Activated T-cell treated with anti-CD3 and anti-CD28 coated beads, Interleukin-2, amount 50 U/mL, for 48 hours (primary cell): Measurements from ENCODE around the gene DSTYK.
A peak's percentile ranks its signal among the peaks of the same experiment; 100 is the strongest.
"Not testable (repeated sequence)": the region's sequence is repeated elsewhere in the genome, so short reads cannot be mapped to it uniquely, and the experiment has no call there.

Source experiments
- DNase-seq, 2 experiments: peaks; one replicate each; pipeline ENCODE4 v3.0.0-alpha.2; 2020

Gene DSTYK

DNA sequence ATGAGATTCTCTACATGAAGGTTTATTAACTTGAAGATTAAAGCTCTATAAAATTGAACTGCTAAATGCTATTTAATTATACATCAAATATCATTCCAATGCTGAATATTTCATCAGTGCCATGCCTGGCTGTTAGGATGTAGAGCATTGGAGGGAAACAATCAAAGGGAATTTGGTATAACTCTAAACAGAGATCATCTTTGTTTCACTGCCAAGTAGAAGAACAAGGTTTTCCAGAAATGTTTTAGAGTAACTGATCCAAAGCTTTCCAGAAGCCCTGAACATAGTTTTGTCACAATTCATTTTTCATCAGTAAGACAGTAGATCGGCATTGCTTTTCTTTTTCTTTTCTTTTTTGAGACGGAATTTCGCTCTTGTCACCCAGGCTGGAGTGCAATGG is 5.9 kb upstream of the DSTYK start:
- DNase-seq = no peak

GRCh38 chr1:205216588-205216987 is 5.1 kb upstream of the DSTYK start:
- no peak for DNase-seq

- DNase-seq = no peak
Measured at GRCh38 chr1:205214756-205215155, 3.3 kb upstream of the DSTYK start.

- no peak for DNase-seq
Measured at GRCh38 chr1:205211839-205212536, 486 bp upstream of the DSTYK start.

GRCh38 chr1:205210756-205211168 is 740 bp downstream of the DSTYK start:
- peak in 1 of 2 experiments; percentile 45 for DNase-seq

DNA sequence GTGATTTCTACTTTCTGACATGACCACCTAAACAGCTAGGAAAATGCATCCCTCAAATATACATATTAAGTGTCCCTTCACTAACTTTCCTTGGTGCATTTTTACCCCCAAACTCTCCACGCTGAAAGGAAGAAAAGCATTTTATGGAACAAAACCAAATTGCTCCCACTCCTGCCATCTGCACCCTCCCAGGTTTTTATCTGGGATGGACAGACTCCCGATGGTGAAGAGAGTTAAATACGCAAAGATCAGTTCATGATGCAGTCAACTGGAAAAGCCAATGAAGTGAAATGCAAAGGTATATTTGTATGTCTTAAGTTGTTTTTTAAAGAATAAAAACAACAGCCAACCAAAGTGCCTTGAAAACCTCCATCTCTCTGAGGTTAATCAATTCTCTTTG is 2.7 kb downstream of the DSTYK start:
- DNase-seq = no peak

DNA sequence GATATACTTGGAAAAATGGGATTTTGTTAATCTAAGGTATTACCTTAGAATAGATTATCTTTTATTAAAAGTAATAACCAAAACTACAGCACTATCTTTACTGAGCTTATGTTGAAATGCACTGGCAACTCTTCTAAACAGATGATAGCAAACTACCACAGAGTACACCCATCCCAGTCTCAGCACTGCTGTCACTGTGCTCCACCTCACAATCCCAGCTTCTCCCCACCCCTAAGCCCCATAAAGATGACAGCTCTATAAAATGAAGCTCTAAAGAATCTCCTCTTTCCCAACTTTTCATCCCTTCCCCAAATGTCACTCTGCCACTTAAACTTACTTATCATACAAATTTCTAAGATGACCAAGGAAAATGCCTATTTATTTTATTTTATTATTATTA is 6.4 kb downstream of the DSTYK start:
- no peak for DNase-seq

DNA sequence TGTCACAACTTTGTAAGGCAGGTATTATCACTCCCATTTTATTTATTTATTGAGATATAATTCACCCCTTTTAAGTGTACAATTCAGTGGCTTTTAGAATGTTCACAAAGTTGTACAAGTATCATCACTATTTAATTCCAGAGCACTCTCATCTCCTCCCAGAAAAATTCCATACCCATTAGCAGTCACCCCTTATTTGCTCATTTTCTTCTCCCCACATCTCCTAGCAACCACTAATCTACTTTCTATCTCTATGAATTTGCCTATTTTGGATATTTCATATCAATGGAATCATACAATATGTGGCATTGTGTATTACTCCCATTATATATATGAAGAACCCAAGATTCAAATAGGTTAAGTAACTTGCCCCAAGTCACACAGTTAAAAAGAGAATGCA is 7.0 kb downstream of the DSTYK start:
- no peak for DNase-seq

DNA sequence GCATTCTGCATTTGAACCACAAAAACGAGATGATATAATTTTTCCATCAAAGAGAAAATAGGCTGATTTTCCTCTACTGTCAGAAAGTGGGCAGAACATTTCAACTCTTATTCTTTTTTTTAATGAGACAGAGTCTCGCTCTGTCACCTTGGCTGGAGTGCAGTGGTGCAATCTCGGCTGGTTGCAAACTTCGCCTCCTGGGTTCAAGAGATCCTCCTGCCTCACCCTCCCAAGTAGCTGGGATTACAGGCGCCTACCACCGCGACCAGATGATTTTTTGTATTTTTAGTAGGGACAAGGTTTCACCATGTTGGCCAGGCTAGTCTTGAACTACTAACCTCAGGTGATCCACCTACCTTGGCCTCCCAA is 11.6 kb downstream of the DSTYK start:
- peak; percentile 44 to 47 for DNase-seq

DNA sequence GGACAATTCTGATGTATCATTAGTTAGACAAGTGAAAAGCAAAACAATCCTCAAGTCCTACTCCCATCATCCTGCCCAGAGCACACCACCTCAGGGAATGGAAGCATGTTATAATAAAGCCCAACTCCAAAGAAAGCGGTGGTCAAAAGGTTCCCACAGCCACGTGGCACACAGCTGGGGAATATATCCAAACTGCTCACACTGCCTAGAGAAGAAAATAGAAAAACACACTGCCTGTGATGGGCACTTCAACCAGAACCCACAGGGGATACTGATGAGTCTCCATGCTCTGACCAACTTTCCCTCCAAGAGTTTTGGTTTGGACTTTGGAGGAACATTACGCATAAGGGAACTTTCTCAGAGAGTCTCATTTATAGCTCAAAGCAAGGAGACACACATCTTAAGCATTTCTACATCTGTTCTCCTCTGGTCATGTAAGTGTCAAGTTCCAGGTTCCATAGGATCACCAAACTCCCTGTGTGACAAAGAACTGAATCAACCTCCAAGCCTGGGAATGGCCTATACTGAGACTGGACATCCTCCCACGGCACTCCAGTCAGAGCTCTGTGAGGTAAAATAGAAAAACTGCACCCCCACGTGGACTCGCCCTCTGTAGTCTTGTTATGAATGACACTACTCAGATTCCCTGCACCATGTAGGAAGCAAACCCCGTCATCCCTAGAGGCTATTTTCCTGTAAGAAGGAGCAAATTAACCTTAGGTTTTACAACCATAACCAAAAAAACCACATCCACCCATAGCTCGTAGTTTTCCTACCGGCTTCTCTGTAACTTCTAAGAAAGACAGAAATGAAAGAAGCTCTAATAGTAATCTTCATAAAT is 12.2 kb downstream of the DSTYK start:
- DNase-seq = peak; percentile 69 to 72

DNA sequence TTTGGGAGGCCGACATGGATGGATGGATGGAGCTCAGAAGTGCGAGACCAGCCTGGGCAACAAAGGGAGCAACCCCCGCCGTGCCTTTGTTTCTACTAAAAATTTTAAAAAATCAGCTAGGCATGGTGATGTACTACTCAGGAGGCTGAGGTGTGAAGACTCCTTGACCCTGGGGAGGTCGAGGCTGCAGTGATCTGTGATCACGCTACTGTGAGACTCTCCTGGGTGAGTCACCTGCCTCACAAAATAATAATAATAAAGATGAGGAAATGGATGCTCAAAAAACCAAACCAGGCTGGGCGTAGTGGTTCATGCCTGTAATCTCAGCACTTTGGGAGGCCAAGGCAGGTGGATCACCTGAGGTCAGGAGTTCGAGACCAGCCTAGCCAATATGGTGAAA is 19.2 kb downstream of the DSTYK start:
- DNase-seq = no peak

DNA sequence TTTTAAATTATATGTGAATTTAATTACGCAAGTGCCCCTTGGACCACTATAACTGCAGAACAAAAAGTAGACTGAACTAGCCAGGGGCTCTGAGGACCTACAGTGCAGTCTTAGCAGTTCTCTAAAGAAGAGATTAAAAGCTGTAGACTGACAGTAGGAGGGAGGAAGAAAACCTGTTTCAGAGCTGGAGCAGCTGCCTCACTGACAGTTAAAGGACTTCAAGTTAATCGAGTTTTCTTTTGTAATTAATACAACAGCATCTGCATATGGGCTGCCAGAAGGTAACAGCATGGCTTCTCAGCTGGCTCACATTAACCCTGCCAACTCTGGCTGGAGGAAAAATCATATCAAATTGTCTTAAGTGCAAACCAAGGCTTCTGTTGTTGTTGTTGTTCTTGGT is 19.9 kb downstream of the DSTYK start:
- no peak for DNase-seq

DNA sequence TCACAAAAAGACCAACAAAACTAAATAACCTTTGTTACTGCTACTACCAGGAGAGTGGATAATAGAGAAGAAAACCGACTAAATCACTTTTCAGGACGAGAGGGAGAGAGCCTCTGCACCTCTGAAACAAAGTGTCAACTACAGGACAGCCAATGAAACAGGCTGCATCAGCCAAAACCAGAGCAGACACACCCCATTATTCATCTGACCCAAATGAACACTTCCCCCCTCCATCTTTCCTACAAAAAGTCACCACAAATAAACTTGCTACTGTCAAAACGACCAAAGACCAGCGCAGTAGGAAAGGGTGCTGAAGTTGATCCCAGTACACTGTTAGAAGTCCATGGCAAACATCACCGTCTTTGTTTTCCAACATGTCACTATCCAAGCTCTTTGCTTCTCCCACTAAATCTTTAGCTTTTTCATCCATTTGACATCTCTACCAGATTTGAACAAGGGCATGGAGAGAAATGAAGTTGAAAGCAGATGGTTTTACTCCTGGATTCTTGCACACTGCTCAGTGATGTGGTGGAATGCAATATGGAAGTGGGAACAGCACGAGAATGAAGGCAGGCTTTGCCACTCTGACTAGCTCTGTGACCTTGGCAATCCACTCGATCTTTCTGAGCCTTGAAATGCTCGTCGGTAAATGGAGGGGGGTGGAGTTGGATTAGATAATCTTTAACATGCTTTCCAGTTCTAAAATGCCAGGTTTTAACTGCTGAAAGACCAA is 20.5 kb downstream of the DSTYK start:
- DNase-seq = no peak

GRCh38 chr1:205189131-205189530 is 22.4 kb downstream of the DSTYK start:
- DNase-seq = no peak

DNA sequence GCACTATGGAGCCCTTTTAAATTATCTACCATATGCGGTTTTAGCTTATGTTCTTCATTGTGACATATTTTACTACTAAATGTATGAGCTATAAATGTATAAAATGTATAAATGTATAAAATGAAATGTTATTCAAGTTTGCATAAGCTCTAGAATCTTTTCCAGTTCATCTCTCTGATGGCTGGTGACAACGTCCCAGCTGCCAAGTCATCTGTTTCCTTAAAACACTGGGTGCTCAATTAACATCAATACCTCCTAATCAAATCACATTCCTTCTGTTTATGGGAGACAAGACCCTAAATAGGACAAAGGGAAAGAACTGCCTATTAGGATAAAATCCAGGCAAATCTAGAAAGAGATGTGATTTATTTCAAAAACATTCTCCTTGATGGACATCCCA is 22.9 kb downstream of the DSTYK start:
- no peak for DNase-seq

GRCh38 chr1:205188098-205188497 is 23.4 kb downstream of the DSTYK start:
- no peak for DNase-seq

DNA sequence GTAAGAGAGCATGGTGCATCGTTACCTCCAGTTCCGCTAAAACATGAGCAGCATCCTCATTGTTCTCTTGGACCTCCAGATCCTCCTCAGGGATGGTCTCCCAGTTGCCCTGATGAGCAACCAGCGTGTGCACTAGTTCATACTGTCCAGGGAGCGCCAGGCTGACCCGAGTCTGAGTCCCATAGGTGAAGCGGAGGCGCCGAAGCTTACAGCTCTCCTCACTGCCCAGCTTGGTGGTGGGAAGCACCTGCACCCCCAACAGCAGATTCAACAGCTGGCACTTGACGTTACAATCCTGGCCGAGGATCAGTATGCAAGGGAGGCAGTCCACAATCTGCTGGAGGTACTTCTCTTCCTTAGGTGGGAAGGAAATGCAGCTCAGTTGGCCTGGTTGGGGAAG is 24.1 kb downstream of the DSTYK start:
- DNase-seq = no peak

DNA sequence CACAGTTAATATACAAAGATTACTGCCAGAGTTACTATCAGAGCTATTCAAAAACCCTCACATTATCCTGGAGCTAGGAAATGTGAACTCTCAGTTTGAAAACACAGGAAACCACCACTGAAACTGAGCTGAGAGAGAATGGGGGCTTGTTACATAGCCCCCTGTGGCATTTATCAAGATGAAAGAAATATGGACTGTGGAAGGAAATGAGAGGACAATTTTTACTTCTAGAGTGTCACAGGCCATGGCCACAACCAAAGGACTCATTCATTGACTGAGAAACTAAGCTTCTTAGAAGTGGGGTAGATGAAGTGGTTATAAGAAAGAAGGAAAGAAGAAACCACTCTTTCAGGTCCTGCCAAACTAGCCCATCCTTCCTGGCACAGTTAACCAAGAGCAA is 25.3 kb downstream of the DSTYK start:
- DNase-seq = no peak

GRCh38 chr1:205183676-205184335 is 27.7 kb downstream of the DSTYK start:
- no peak for DNase-seq

DNA sequence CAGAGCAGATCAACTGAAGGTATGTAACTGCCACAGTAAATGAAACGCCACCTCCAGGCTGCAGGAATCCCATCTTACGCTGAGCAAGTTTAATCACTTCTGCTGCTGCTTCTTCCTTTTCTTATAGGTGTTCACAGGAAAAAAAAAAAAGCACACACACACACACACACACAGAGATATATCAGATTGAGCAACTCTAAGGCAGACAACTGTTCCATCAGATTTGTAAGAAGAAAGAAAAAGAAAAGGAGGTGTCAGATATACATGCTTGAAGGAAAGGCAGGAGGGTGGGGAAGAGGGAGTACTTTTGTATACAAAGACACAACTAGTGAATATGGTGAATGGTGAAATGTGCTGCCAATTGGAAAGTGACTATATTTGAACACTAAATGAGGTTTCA is 28.6 kb downstream of the DSTYK start:
- no peak for DNase-seq

- DNase-seq = not testable (repeated sequence)
Measured at GRCh38 chr1:205180331-205180730, 31.2 kb downstream of the DSTYK start.

DNA sequence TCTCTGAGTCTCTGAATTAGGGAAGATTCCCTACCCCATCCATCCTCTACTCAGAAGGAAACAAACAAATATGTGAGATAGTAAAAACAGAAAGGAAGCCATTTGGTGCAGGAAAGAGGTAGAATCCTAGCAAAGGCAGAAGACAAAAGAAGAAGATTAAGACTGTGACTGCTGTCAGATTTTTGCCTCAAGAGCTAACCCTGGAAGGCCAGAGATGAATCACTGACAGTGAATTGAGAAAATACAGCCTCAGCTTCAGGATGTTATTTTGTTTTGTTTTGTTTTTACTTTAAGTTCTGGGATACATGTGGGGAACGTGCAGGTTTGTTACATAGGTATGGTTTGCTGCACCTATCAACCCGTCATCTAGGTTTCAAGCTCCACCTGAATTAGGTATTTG is 31.7 kb downstream of the DSTYK start:
- DNase-seq = no peak

- DNase-seq = peak in 1 of 2 experiments; percentile 30
Measured at GRCh38 chr1:205172729-205173366, 38.7 kb downstream of the DSTYK start.
